ENCODE data around the gene HDAC11.

DNA sequence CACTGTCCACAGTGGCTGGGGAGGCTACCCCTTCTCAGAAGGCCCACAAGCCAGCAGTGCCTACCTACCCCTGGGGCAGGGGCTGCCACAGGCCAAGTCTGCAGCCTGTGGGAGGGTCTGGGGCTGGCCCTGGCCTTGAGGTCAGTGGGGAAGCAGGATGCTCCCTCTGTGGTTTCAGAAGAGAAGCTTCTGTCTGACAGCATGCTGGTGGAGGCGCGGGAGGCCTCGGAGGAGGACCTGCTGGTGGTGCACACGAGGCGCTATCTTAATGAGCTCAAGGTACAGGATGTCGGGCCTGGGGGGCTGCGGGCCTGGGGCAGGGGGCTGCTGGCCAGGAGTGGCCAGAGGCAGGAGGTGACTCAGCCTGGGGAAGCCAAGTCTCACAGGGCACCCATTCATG, 3.2 kb downstream of the HDAC11 start:
- TF ChIP-seq, protein P1, sequence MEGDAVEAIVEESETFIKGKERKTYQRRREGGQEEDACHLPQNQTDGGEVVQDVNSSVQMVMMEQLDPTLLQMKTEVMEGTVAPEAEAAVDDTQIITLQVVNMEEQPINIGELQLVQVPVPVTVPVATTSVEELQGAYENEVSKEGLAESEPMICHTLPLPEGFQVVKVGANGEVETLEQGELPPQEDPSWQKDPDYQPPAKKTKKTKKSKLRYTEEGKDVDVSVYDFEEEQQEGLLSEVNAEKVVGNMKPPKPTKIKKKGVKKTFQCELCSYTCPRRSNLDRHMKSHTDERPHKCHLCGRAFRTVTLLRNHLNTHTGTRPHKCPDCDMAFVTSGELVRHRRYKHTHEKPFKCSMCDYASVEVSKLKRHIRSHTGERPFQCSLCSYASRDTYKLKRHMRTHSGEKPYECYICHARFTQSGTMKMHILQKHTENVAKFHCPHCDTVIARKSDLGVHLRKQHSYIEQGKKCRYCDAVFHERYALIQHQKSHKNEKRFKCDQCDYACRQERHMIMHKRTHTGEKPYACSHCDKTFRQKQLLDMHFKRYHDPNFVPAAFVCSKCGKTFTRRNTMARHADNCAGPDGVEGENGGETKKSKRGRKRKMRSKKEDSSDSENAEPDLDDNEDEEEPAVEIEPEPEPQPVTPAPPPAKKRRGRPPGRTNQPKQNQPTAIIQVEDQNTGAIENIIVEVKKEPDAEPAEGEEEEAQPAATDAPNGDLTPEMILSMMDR (IDR thresholded peaks at IDR 0.05) = no peak
- no peak for TF ChIP-seq POLR2A (IDR thresholded peaks at IDR 0.05)
